Stimulated activated CD8-positive, alpha-beta memory T cell treated with anti-CD3 and anti-CD28 coated beads, Interleukin-7, amount 100 ng/mL, for 1 hour (primary cell): ENCODE measurements around the gene CSRP1.
"Not testable (repeated sequence)": the region's sequence is repeated elsewhere in the genome, so short reads cannot be mapped to it uniquely, and the experiment has no call there.

Experiments
- DNase-seq, 2 donors: peaks; one replicate each; pipeline ENCODE4 v3.0.0-alpha.2; 2020; ENCODE audit warnings: low read depth in 2 of 2

Gene CSRP1

DNA sequence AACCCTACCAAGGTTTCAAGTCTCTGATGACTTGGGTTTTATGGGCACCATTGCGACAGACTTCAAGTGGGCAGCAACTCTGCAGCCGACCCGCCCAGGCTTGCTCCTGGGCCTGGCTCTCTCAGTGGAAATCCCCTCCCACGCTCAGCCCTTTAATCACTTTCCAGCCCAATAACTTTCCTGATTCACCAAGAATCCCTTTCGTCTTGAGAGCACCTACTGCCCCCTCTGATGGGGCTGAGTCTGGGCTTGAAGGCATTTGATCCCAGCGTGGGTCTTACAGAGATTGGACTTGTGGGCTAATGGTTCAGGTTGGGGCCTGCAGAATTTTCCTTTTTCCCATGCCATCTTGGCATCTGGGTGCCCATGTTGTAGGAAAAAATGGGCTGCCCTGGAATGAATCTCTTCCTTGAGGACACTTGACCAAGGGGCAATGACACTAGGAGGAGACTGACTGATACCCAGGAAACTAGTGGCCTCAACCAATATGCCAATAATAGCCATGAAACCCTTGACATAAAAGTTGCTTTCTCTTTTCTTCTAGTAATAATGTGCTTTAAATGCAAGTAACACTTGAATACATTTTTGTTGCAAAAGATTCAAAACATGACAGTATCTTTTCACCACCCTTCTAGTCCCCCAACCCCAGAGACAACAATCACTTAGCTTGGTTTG is 30.1 kb downstream of the CSRP1 start:
- DNase-seq, result no peak

- no peak for DNase-seq
Observed at GRCh38 chr1:201475915-201476669, 30.8 kb downstream of the CSRP1 start.

GRCh38 chr1:201475130-201475529 is 31.8 kb downstream of the CSRP1 start:
- no peak for DNase-seq

- no peak for DNase-seq
Observed at GRCh38 chr1:201473296-201473695, 33.6 kb downstream of the CSRP1 start.

DNA sequence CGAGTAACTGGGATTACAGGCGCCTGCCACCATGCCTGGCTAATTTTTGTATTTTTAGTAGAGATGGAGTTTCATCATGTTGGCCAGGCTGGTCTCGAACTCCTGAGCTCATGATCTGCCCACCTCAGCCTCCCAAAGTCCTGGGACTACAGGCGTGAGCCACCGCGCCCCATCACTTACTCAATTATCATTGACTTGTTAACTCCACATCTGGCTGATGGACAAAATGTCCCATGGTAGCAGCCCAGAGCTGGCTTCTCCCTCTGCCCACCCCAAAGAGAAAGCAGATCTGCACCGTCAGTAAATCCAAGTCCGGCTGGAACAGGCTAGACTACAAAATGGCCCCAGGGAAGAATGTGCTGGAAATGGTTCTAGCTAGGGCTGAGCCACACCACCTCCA is 34.6 kb downstream of the CSRP1 start:
- DNase-seq, result not testable (repeated sequence)

- no peak for DNase-seq
Observed at GRCh38 chr1:201471772-201472171, 35.2 kb downstream of the CSRP1 start.

DNA sequence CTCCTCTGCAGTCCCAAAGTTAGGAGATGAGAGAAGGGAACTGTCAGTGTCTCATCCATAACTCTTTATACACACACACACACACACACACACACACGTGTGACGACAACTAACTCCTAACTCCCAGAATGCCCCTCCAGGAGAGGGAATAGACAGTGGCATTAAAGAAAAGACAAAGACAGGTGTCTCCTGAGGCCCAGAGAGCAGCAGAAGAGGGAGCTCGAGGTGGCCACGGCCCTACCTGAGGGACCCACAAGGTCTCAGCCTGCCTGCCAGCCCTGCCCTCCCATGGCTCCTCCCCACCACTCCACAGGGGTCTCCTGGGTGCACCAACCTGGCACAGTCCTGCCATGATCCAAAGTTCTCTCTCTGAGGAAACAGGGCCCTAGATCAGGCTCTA is 36.3 kb downstream of the CSRP1 start:
- no peak for DNase-seq

DNA sequence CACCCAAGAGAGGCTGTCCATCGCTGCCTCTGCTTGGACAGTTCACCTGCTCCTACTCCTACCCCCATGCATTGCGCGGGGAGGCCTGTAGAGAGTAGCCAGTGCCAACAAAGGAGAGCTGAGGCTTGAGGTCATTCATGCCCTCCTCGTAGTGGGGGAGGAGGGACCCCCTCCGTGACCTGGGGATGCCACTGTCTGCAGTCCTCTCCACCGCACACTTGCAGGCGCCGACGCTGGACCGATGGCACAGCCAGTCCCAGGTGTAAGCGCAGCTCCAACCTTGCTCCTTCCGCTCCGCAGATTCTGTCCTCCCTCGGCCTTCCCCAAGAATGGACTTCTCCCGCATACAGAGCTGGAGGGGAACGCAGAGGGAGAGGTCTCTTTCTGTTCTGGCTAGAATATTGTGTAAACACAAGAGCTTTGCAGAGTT is 37.3 kb downstream of the CSRP1 start:
- no peak for DNase-seq

GRCh38 chr1:201468844-201469644 is 37.9 kb downstream of the CSRP1 start, which contains the start of gene PHLDA3:
PHLDA3 (minus strand) TSS chr1:201469188; CDS start chr1:201468786, 402 bp downstream.
- no peak for DNase-seq

GRCh38 chr1:201468501-201468843 is 38.5 kb downstream of the CSRP1 start:
- no peak for DNase-seq

- no peak for DNase-seq
Observed at GRCh38 chr1:201466492-201466891, 40.4 kb downstream of the CSRP1 start.

DNA sequence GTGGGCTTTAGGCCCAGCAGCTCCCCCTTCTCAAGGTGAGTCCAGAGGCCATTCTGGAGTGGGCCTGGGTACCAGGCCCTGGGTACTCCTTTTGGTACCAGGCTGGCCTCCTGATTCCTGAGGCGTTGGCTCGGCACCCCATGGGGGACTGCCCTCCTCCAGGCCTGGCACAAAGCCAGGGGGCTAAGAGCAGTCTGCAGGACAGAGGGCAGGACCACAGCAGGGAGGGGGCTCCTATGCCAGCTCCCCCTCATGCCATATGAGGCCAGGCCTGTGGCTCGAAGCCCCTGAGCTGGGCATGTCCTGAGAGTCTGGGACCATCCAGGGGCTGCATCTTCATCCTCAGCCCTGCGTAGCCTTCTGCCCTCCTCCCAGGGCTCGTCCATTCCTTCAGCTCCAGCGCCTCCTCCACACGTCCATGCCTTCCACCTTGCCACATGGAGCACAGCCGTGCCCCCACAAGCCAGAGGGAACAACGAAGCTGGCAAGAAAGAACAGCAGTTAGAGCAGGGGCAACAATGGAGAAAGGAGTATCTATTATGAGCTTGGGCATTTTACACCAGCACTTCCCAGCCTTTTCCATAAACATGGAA is 41.1 kb downstream of the CSRP1 start:
- no peak for DNase-seq

GRCh38 chr1:201463071-201463552 is 43.8 kb downstream of the CSRP1 start:
- DNase-seq, result no peak

GRCh38 chr1:201461645-201462441 is 45.1 kb downstream of the CSRP1 start:
- no peak for DNase-seq

DNA sequence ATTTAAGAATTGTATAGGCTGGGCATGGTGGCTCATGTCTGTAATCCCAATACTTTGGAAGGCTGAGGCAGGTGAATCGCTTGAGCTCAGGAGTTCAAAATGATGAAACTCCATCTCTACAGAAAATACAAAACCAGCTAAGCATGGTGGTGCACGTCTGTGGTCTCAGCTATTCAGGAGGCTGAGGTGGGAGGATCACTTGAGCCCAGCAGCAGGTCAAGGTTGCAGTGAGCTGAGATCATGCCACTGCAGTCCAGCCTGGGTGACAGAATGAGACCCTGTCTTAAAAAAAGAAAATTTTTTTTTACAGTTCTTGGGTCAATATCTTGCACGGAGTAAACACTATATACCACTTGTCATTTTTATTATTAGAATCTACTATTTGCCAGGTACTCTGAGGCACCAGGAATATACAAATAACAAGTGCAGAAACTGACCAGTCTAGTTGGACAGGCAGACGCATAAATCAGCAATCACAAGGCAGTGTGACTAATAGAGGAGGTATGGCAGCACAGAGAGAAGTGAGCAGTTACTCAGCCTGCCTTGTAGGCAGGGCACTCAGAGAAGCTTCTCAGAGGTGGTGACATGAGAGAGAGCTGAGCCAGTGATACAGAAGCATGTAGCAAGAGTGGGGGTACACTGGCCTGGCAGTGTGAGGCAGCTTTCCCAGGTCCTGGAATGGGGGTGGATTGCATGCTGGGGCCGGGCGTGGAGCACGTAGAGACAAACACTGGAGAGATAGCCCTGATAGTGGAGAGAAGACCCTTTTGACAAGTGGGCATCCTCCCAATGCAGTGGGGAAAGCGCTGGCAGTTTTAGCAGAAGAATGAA is 45.9 kb downstream of the CSRP1 start:
- DNase-seq, result no peak

- DNase-seq, result no peak
Observed at GRCh38 chr1:201459775-201460174, 47.1 kb downstream of the CSRP1 start.

DNA sequence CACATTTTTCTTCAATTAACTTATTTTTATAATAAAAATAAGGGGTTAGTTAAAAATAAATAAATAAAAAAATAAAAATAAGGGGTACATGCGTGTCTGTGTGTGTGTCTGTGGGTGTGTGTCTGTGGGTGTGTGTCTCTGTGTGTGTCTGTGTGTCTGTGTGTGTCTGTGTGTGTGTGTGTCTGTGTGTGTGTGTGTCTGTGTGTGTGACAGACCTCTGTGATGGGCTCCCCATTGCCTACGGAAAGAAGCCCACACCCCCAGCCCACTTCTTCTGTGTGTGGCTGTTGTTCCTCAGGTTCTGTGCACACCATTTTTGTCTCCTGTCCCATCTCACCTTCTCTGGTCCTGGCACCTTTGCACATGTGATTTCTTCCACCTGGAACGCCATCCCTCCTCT is 47.9 kb downstream of the CSRP1 start:
- DNase-seq, result no peak

GRCh38 chr1:201457508-201457960 is 49.4 kb downstream of the CSRP1 start:
- DNase-seq, result no peak

DNA sequence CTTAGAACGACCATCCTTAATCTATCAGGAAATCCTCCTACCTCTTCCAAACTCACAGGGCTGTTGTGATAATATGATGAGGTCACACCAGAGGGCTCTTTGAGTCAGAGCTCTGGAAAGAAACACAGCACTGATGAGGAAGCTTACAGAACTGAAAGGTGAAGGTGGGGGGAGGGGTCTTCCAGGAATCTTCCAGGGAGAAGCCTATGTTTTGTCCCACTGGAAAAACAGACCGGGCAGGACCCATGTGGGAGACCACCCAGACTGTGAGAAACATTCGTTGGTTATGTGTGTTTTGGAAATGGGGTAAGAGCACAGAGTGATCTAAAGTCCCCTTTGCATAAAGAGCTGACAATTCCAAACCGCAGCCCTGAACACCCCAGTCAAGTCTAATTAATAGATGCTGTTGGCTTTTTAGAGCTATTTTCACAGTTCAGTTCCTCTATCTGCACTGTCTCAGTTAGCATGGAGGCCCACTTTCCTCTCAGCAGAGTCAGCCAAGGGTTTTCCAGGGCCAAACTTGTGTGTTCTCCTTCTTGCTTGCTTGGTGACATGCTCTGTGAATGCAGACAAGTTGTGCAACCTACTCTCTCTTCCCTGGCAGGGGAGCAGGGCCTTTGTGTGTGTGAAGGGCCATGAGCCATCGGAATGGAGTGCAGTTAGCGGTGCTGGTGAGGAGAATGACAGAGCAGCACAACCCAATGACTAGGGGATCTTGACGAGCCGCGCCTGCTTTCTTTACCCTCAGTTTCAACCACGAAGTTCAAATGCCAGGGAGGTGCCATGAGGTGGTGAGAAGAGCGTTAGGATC is 50.2 kb downstream of the CSRP1 start:
- DNase-seq, result no peak
